T-cell (primary cell): ENCODE measurements around the gene NMT2. TPM values are rescaled to one million over a fixed set of nuclear protein-coding genes. Genes with fewer than 3 reads are reported as not detected.
A peak's percentile ranks its signal among the peaks of the same experiment; 100 is the strongest.

Experiments used
- ATAC-seq, 4 experiments: fragments of 200-7000 bp in 3 of 4; fragments of 150-1000 bp in 1 of 4; cut with Tn5 transposase; replicated peaks in 1 of 4; 1 replicate in 3 of 4; 2 replicates in 1 of 4; pipeline ENCODE4 v1.10.0; 2021; ENCODE audit warnings: moderate library complexity in 3 of 4, mild to moderate bottlenecking in 2 of 4, moderate number of reproducible peaks in 1 of 4
- CTCF ChIA-PET, 2 donors: fragments of 300-600 bp; sonication (Branson Sonifier 250); formaldehyde crosslinking; loops; one replicate each; lab custom pipeline; 2022; ENCODE audit warnings: antibody characterized with exemption in 2 of 2; lab: Charles Lee
- POLR2A ChIA-PET, 2 donors: fragments of 300-600 bp; sonication (Branson Sonifier 250); formaldehyde crosslinking; loops; one replicate each; lab custom pipeline; 2022; ENCODE audit warnings: antibody characterized with exemption in 2 of 2; lab: Charles Lee
- DNase-seq, 35 experiments: peaks; one replicate each; pipeline versions ENCODE4 v3.0.0 to v3.0.0-alpha.2; 2013 to 2023
- H3K27ac ChIP-seq: one replicate; pipeline ENCODE4 v1.5.1; 2013; ENCODE audit warnings: low read length
- H3K27me3 ChIP-seq, 2 experiments: replicated peaks in 1 of 2; 1 replicate in 1 of 2; 2 replicates in 1 of 2; pipeline versions ENCODE4 v1.6.1 to v1.7.0; 2013; ENCODE audit warnings: low read length in 1 of 2, mixed read lengths in 1 of 2; ENCODE audit not compliant: control insufficient read depth in 2 of 2, insufficient read depth in 2 of 2; ENCODE audit errors: extremely low read depth in 1 of 2
- H3K36me3 ChIP-seq, 2 donors: 1 replicate in 1 of 2; 2 replicates in 1 of 2; pipeline versions ENCODE4 v1.6.1 to v1.7.0; 2013; ENCODE audit warnings: low read length in 1 of 2; ENCODE audit not compliant: control insufficient read depth in 2 of 2, insufficient read depth in 1 of 2; ENCODE audit errors: extremely low read depth in 1 of 2
- H3K4me1 ChIP-seq, 2 experiments: 1 replicate in 1 of 2; 2 replicates in 1 of 2; pipeline versions ENCODE4 v1.6.1 to v1.7.0; 2013; ENCODE audit warnings: low read length in 2 of 2, mixed read lengths in 1 of 2; ENCODE audit not compliant: insufficient read depth in 2 of 2, control insufficient read depth in 1 of 2; ENCODE audit errors: extremely low read depth in 1 of 2
- H3K4me3 ChIP-seq, 2 donors: 1 replicate in 1 of 2; 2 replicates in 1 of 2; pipeline versions ENCODE4 v1.5.1 to v1.7.0; 2013; ENCODE audit warnings: mild to moderate bottlenecking in 2 of 2, low read length in 1 of 2, moderate library complexity in 1 of 2; ENCODE audit not compliant: control insufficient read depth in 1 of 2; ENCODE audit errors: extremely low read depth in 1 of 2
- H3K9me3 ChIP-seq: 2 replicates; pipeline ENCODE4 v1.7.0; 2013
- H3K27ac Mint-ChIP-seq, 2 donors: one replicate each; pipeline ENCODE4 v1.8.0; 2020 to 2021; ENCODE audit warnings: mild to moderate bottlenecking in 2 of 2, mixed read lengths in 2 of 2
- H3K27me3 Mint-ChIP-seq, 2 donors: one replicate each; pipeline ENCODE4 v1.8.0; 2021 to 2022; ENCODE audit warnings: mixed read lengths in 2 of 2
- H3K36me3 Mint-ChIP-seq: one replicate; pipeline ENCODE4 v1.8.0; 2021; ENCODE audit warnings: mixed read lengths
- H3K4me1 Mint-ChIP-seq, 3 donors: one replicate each; pipeline ENCODE4 v1.8.0; 2020 to 2022; ENCODE audit warnings: mixed read lengths in 3 of 3, mild to moderate bottlenecking in 1 of 3
- H3K4me3 Mint-ChIP-seq, 3 donors: one replicate each; pipeline ENCODE4 v1.8.0; 2020 to 2022; ENCODE audit warnings: mild to moderate bottlenecking in 3 of 3, mixed read lengths in 3 of 3, moderate library complexity in 3 of 3
- H3K9me3 Mint-ChIP-seq, 3 donors: one replicate each; pipeline ENCODE4 v1.8.0; 2020 to 2022; ENCODE audit warnings: mixed read lengths in 3 of 3
- WGBS: methylation state at CpG from one replicate; pipeline ENCODE4 v1.1.5; 2013; ENCODE audit warnings: missing lambda C conversion rate; ENCODE audit not compliant: insufficient coverage; 5-methylcytosine and 5-hydroxymethylcytosine counted together
- total RNA-seq, 35 experiments: library from RNA in 6 of 35; stranded (reverse) in 6 of 35; fragments of 120-200 nt in 1 of 35; gene quantifications; one replicate each; pipeline versions ENCODE4 v1.2.1 to v1.2.4 and lab custom pipeline; 2013 to 2026

Gene NMT2
- total RNA-seq, 5 donors from 2014 or later (not counting 1 experiment from before 2014, with no cell fraction given), result 35.5 to 80.4 (median 40.8) TPM

GRCh38 chr10:15175587-15175986 is 7.1 kb upstream of the NMT2 start:
- Histone ChIP-seq H3K27ac (no peak overlapping the region), H3K9me3 (no peaks in the 10 kb centered on the region), H3K27me3 (no peaks in the 10 kb centered on the region), H3K4me3 (no peak overlapping the region), H3K4me1 (peaks cover 12 to 18% of the 10 kb centered on the region in 2 experiments), H3K36me3 (no peaks in the 10 kb centered on the region)
- Mint-ChIP-seq H3K27me3 (no peaks in the 10 kb centered on the region), H3K4me3 (no peak overlapping the region), H3K9me3 (no peaks in the 10 kb centered on the region), H3K36me3 (no peaks in the 10 kb centered on the region), H3K4me1 (peaks cover 24 to 37% (median 34%) of the 10 kb centered on the region in 3 donors), H3K27ac (peak overlapping the region in 1 of 2 donors; percentile 40)
- DNase-seq, result no peak
- ATAC-seq, result no peak
- 96% methylated on average over 4 of the region's 6 CpGs for WGBS
- POLR2A ChIA-PET, result no interaction called here
- CTCF ChIA-PET, result no interaction called here

DNA sequence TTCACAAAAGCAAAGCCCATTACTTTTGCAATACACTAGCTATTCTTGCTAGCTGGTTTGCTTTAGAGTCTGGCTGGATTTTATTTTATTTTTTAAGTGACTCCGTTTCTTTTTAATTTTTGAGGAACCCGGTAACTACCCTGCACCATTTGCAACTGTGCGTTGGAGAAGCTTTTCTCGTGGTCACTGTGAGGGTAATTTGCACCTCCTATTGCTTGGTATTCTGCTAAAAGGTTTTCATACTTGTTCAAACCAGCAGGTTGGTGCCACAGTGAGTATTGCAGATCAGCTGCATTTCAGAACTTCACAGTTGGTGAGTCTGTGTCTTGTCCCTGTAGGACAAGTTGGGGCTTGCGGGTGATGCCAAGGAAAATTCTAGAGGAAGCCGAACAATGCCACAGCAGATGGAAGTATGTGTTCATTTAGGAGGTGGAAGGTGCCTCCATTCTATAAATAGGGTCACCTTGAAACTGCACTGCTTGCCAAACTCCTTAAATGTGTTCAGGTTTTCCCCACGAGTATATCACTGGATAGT is 3.9 kb upstream of the NMT2 start:
- no peak overlapping the region for H3K4me3 Mint-ChIP-seq
- H3K9me3 Mint-ChIP-seq, result no peaks in the 10 kb centered on the region
- Histone ChIP-seq H3K4me1 (peaks cover 26 to 33% of the 10 kb centered on the region in 2 experiments), H3K36me3 (no peaks in the 10 kb centered on the region), H3K4me3 (no peak overlapping the region), H3K9me3 (no peaks in the 10 kb centered on the region), H3K27ac (peak overlapping the region; percentile 13), H3K27me3 (no peaks in the 10 kb centered on the region)
- ATAC-seq (no peak), DNase-seq (no peak)
- H3K36me3 Mint-ChIP-seq, result no peaks in the 10 kb centered on the region
- CTCF ChIA-PET, result interaction anchor here in 1 of 2 donors (0.6 kb wide), 1 partner anchor 18 kb away, joined by 5 read pairs; no protein-coding TSS in a partner anchor
- H3K27ac Mint-ChIP-seq, result peak overlapping the region; percentile 83 to 93
- H3K27me3 Mint-ChIP-seq, result no peaks in the 10 kb centered on the region
- H3K4me1 Mint-ChIP-seq, result peaks cover 42 to 59% (median 54%) of the 10 kb centered on the region in 3 donors
- POLR2A ChIA-PET, result no interaction called here
- 80% methylated on average over 1 of the region's 7 CpGs for whole genome bisulfite sequencing

- Histone ChIP-seq H3K27ac (peak overlapping the region; percentile 75), H3K27me3 (no peaks in the 10 kb centered on the region), H3K4me1 (peaks cover 38 to 39% of the 10 kb centered on the region in 2 experiments), H3K4me3 (peak overlapping the region; percentile 44 to 64), H3K36me3 (no peaks in the 10 kb centered on the region), H3K9me3 (no peaks in the 10 kb centered on the region)
- POLR2A ChIA-PET, result interaction anchor here in 1 of 2 donors (0.6 kb wide), 1 partner anchor 1355 kb away, joined by 3 read pairs; no protein-coding TSS in a partner anchor
- peak overlapping the region; percentile 88 to 93 for H3K27ac Mint-ChIP-seq
- H3K36me3 Mint-ChIP-seq, result no peaks in the 10 kb centered on the region
- CTCF ChIA-PET, result interaction anchor here (0.5 to 1.0 kb wide), 2 partner anchors 16 to 211 kb away, joined by 3 to 5 read pairs; partner anchors contain the start of gene MEIG1 (in 1 of the 2)
- no peaks in the 10 kb centered on the region for H3K27me3 Mint-ChIP-seq
- H3K4me3 Mint-ChIP-seq, result peak overlapping the region; percentile 80 to 93 (median 81)
- peak; percentile 27 to 80 (median 49) for DNase-seq
- ATAC-seq, result peak; percentile 4 to 34 (median 30)
- WGBS, result under 1% methylated on average over 11 of the region's 16 CpGs
- no peaks in the 10 kb centered on the region for H3K9me3 Mint-ChIP-seq
- H3K4me1 Mint-ChIP-seq, result peaks cover 66 to 76% (median 70%) of the 10 kb centered on the region in 3 donors
These were observed 1.3 kb upstream of the NMT2 start for GRCh38 chr10:15169555-15170401.

GRCh38 chr10:15168786-15169554 is 477 bp upstream of the NMT2 start:
- ChIA-PET CTCF (interaction anchor here (0.5 to 1.6 kb wide), 9 partner anchors 15 to 1797 kb away, joined by 3 to 7 read pairs (median 5); partner anchors contain the start of gene MEIG1 (in 1 of the 2)), POLR2A (interaction anchor here (0.6 to 1.0 kb wide), 3 partner anchors 21 to 1354 kb away, joined by 3 to 11 read pairs (median 4); no protein-coding TSS in a partner anchor)
- Histone ChIP-seq H3K27ac (peak overlapping the region; percentile 75), H3K27me3 (no peaks in the 10 kb centered on the region), H3K4me3 (peak overlapping the region; percentile 44 to 64), H3K9me3 (no peaks in the 10 kb centered on the region), H3K4me1 (peaks cover 40 to 43% of the 10 kb centered on the region in 2 experiments), H3K36me3 (no peaks in the 10 kb centered on the region)
- ATAC-seq (peak; percentile 68 to 88 (median 74)), DNase-seq (peak; percentile 85 to 98 (median 95))
- Mint-ChIP-seq H3K27ac (peak overlapping the region; percentile 88 to 93), H3K4me3 (peak overlapping the region; percentile 80 to 93 (median 81)), H3K4me1 (peaks cover 67 to 77% (median 70%) of the 10 kb centered on the region in 3 donors), H3K27me3 (no peaks in the 10 kb centered on the region), H3K9me3 (no peaks in the 10 kb centered on the region), H3K36me3 (no peaks in the 10 kb centered on the region)
- WGBS, result 11% methylated on average over 26 of the region's 44 CpGs

DNA sequence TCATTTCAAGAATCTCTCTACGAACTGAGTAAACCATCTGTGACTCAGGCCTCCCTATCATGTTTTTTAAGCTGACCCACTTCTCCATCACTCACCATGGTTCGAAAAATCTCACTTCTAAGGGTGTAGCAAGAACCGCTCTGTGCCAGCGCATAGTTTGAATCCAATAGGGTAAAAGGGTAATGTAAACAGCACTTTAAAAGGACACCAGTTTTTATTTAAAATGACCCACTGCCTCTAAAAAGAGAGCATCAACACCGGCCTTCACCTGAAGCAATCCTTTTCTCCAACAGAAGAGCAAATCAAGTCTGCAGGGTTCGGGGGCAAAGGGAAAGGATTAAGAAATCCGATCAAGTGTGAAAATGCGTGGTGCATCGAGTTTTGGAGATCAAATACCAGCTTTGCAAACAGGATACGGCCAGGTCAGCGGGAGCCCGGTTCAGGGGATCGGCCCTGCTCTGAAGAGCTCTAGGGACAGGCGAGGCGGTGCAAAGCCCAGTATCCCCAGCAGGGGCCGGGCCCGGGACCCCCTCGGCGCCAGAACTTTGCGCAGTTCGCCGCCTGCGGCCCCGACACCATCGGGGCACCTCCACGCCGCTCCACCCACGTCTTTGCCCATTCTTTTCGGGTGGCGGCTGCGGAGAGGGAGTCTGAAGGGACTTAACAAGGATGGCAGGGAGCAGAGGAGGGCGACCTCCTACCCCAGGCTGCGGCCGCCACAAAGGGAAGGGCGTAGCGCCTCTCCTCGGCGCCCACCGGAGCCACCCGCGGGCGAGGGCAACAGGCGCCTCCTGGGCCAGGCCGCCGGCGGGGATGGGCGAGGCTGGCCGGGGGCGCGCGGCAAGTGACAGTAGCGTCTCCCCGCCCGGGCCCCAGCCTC is 842 bp downstream of the NMT2 start:
- no peaks in the 10 kb centered on the region for H3K9me3 ChIP-seq
- H3K36me3 Mint-ChIP-seq, result no peaks in the 10 kb centered on the region
- WGBS, result under 1% methylated on average over 38 of the region's 54 CpGs
- H3K36me3 ChIP-seq, result no peaks in the 10 kb centered on the region
- no peaks in the 10 kb centered on the region for H3K27me3 Mint-ChIP-seq
- H3K4me3 Mint-ChIP-seq, result peak overlapping the region; percentile 88 to 95 (median 93)
- H3K27ac Mint-ChIP-seq, result peak overlapping the region; percentile 73 to 85
- no peaks in the 10 kb centered on the region for H3K9me3 Mint-ChIP-seq
- peaks cover 37 to 42% of the 10 kb centered on the region in 2 experiments for H3K4me1 ChIP-seq
- DNase-seq (peak in 31 of 35 experiments; percentile 9 to 60 (median 26)), ATAC-seq (peak; percentile 3 to 42 (median 24))
- H3K27ac ChIP-seq, result peak overlapping the region; percentile 48
- peak overlapping the region; percentile 77 to 93 for H3K4me3 ChIP-seq
- no peaks in the 10 kb centered on the region for H3K27me3 ChIP-seq
- H3K4me1 Mint-ChIP-seq, result peaks cover 72 to 80% (median 73%) of the 10 kb centered on the region in 3 donors
- ChIA-PET CTCF (interaction anchor here (0.6 to 1.6 kb wide), 5 partner anchors 41 to 69 kb away, joined by 3 to 7 read pairs (median 4); no protein-coding TSS in a partner anchor), POLR2A (interaction anchor here (0.5 to 1.0 kb wide), 4 partner anchors 20 to 644 kb away, joined by 5 to 11 read pairs (median 6); no protein-coding TSS in a partner anchor)
